ENCODE results near the gene ZFHX3. TPM values are rescaled to one million over a fixed set of nuclear protein-coding genes. Genes with fewer than 3 reads are reported as not detected.

ZFHX3 gene
- total RNA-seq, 6 experiments from 2014 or later, result 7.1 to 9.4 (median 7.7) TPM

GRCh38 chr16:73060892-73061490 is 13.1 kb upstream of the ZFHX3 start:
- DNase-seq (peak in 1 of 3 donors; percentile 65), ATAC-seq (peak; percentile 10 to 41 (median 11))
- no peak for TF ChIP-seq CTCF (IDR thresholded peaks at IDR 0.05)
- TF ChIP-seq POLR2A (IDR thresholded peaks at IDR 0.05), result no peak
- H3K27me3 ChIP-seq, result peaks cover 0 to 24% of the 10 kb centered on the region in 2 donors
- intact Hi-C loops (cut with DNase I), result no loop called here
- peaks cover 0 to 42% (median 23%) of the 10 kb centered on the region in 4 donors for H3K4me1 ChIP-seq
- H3K36me3 ChIP-seq, result no peaks in the 10 kb centered on the region
- peak overlapping the region in 2 of 3 donors; percentile 48 to 52 for H3K27ac ChIP-seq
- H3K9me3 ChIP-seq, result no peaks in the 10 kb centered on the region
- no peak overlapping the region for H3K4me3 ChIP-seq
- 27% methylated on average over 4 of the region's 4 CpGs for WGBS (ENCODE audit: insufficient coverage, low coverage, low lambda C conversion rate, missing lambda C conversion rate)

- WGBS (ENCODE audit: insufficient coverage, low coverage, low lambda C conversion rate, missing lambda C conversion rate), result 15% methylated on average over 10 of the region's 10 CpGs
- ATAC-seq (no peak), DNase-seq (no peak)
- Histone ChIP-seq H3K4me3 (no peak overlapping the region), H3K4me1 (peaks cover 0 to 39% (median 21%) of the 10 kb centered on the region in 4 donors), H3K27ac (peak overlapping the region; percentile 27 to 47 (median 32)), H3K27me3 (peaks cover 0 to 17% of the 10 kb centered on the region in 2 donors), H3K36me3 (no peaks in the 10 kb centered on the region), H3K9me3 (no peaks in the 10 kb centered on the region)
- intact Hi-C loops (cut with DNase I), result no loop called here
- TF ChIP-seq CTCF (IDR thresholded peaks at IDR 0.05), result no peak
- TF ChIP-seq POLR2A (IDR thresholded peaks at IDR 0.05), result no peak
Observed at GRCh38 chr16:73059779-73060615, 12.1 kb upstream of the ZFHX3 start.

- H3K36me3 ChIP-seq, result no peaks in the 10 kb centered on the region
- 2% methylated on average over 40 of the region's 72 CpGs for WGBS (ENCODE audit: insufficient coverage, low coverage, low lambda C conversion rate, missing lambda C conversion rate)
- H3K4me1 ChIP-seq, result peaks cover 0 to 35% (median 18%) of the 10 kb centered on the region in 4 donors
- H3K4me3 ChIP-seq, result peak overlapping the region; percentile 54 to 68 (median 55)
- intact Hi-C loops (cut with DNase I), result no loop called here
- peak overlapping the region; percentile 93 to 99 (median 94) for H3K27ac ChIP-seq
- DNase-seq, result peak; percentile 51 to 64 (median 56)
- TF ChIP-seq POLR2A (IDR thresholded peaks at IDR 0.05), result no peak
- no peak for TF ChIP-seq CTCF (IDR thresholded peaks at IDR 0.05)
- ATAC-seq, result peak in 3 of 4 donors; percentile 2 to 10 (median 4)
- no peaks in the 10 kb centered on the region for H3K9me3 ChIP-seq
- peaks cover 0 to 5% of the 10 kb centered on the region in 2 donors for H3K27me3 ChIP-seq
Observed at GRCh38 chr16:73058616-73059409, 10.9 kb upstream of the ZFHX3 start.

GRCh38 chr16:73058221-73058615 is 10.3 kb upstream of the ZFHX3 start:
- Histone ChIP-seq H3K9me3 (no peaks in the 10 kb centered on the region), H3K4me3 (peak overlapping the region; percentile 54 to 68 (median 55)), H3K27ac (peak overlapping the region; percentile 93 to 99 (median 94)), H3K27me3 (no peaks in the 10 kb centered on the region), H3K4me1 (peaks cover 0 to 35% (median 18%) of the 10 kb centered on the region in 4 donors), H3K36me3 (no peaks in the 10 kb centered on the region)
- intact Hi-C loops (cut with DNase I), result no loop called here
- peak in 3 of 4 donors; percentile 1 to 30 (median 3) for ATAC-seq
- WGBS (ENCODE audit: insufficient coverage, low coverage, low lambda C conversion rate, missing lambda C conversion rate), result under 1% methylated on average over 38 of the region's 61 CpGs
- TF ChIP-seq POLR2A (IDR thresholded peaks at IDR 0.05), result no peak
- no peak for TF ChIP-seq CTCF (IDR thresholded peaks at IDR 0.05)
- DNase-seq, result peak; percentile 62 to 65 (median 62)

Data from right lobe of liver (tissue), 6 donors.